Activated T-cell treated with anti-CD3 and anti-CD28 coated beads for 4 hours (primary cell): Measurements from ENCODE around the gene BLTP3B.
A peak's percentile ranks its signal among the peaks of the same experiment; 100 is the strongest.

Experiments
- DNase-seq: peaks from one replicate; pipeline ENCODE4 v3.0.0-alpha.2; 2020

The BLTP3B gene

GRCh38 chr12:100163416-100164152 is 20.9 kb upstream of the BLTP3B start:
- DNase-seq = peak; percentile 40

- DNase-seq = no peak
Measured at GRCh38 chr12:100159391-100160104, 16.9 kb upstream of the BLTP3B start.

DNA sequence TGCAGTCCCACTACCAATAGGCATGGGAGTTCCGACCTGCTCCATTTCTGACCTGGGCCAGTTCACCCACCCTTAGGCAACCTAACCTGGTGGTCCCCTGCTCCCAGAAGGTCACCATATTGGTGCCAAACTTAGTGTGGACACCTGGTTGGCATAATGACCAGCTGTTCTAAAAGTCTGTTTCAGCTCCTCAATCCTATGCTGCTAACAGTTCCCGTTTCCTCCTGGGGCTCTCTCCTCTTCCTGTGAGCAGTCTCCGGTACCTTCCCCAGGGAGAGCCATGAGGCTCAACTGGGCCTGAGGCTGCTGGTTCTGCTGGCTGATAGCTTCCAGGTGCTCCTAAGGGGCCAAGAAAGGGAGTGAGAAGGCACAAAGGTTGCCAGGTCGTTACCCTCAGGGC is 15.9 kb upstream of the BLTP3B start:
- DNase-seq = no peak

DNA sequence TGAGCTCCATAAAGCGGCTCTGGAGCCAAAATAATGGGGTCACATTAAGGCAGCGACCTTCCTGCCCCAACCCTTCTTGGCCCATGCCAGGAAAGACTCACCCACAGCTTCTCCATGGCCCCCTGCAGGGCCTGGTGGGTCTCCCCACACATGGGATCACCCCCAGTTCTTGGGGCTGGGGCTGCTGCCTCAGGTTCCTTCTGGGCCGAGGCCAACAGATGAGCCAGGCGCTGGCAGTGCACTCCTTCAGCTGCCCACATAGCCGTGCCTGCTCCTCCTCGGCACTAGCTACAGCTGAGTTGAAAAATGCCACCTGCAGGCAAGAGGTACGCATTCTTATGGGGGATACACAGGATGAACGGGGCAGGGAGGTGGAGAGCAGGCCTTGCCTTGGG is 14.8 kb upstream of the BLTP3B start:
- DNase-seq = no peak

- DNase-seq = no peak
Measured at GRCh38 chr12:100156731-100157426, 14.2 kb upstream of the BLTP3B start.

DNA sequence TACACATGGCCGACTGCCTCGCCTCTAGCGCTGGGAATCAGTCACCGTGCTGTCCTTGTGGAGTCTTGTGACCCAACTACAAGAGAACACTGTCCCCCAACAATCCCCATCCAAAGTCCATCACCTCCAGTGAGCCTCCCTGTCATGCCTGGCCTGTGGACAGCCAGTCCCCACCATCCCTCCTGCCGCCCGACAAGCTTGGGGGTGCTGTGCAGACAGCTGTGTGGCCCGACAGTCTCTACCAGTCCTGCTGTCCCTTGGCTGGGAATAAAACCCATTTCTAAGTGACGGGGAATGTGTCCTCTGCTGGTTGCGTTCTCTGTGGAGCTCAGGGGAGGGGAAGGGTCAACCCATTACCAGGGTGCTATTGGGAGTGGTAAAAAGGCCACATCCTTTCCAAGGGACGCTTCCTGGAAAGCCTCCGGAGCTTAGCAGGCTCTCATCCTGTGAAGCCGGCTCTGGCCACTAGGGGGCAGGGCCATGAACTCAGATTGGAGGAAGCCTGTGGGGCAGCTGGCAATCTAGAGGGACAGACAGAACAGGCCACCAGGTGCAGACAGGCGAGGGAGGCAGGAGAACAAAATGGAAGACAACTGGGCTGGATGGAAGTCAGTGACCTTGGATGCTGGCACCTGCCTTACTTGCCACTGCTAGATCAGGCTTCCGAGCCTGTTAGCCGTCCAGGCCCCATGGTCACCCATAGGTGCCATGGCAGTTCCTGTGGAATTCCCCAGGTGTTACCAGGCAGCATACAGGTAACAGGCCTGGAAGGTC is 12.0 kb upstream of the BLTP3B start:
- DNase-seq = peak; percentile 65

DNA sequence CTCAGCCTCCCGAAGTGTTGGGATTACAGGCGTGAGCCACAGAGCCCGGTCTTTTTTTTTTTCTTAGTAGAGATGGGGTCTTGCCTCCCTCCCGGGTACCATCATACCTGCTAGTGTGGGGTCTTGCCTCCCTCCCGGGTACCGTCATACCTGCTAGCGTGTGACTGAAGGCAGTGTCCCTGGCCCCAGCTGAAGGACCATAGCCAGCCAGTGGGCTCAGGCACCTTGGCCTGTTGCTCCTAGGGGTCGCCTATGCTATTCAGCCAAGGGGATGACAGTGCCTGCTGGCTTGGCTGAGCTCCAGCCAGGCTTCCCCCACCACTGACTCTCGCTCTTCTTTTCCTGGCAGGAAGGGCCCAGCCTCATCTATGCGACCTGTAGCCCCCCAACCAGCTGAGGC is 10.5 kb upstream of the BLTP3B start:
- DNase-seq = no peak

GRCh38 chr12:100151769-100152168 is 9.1 kb upstream of the BLTP3B start:
- no peak for DNase-seq

GRCh38 chr12:100146252-100146651 is 3.6 kb upstream of the BLTP3B start:
- no peak for DNase-seq

GRCh38 chr12:100145643-100146042 is 3.0 kb upstream of the BLTP3B start:
- no peak for DNase-seq

DNA sequence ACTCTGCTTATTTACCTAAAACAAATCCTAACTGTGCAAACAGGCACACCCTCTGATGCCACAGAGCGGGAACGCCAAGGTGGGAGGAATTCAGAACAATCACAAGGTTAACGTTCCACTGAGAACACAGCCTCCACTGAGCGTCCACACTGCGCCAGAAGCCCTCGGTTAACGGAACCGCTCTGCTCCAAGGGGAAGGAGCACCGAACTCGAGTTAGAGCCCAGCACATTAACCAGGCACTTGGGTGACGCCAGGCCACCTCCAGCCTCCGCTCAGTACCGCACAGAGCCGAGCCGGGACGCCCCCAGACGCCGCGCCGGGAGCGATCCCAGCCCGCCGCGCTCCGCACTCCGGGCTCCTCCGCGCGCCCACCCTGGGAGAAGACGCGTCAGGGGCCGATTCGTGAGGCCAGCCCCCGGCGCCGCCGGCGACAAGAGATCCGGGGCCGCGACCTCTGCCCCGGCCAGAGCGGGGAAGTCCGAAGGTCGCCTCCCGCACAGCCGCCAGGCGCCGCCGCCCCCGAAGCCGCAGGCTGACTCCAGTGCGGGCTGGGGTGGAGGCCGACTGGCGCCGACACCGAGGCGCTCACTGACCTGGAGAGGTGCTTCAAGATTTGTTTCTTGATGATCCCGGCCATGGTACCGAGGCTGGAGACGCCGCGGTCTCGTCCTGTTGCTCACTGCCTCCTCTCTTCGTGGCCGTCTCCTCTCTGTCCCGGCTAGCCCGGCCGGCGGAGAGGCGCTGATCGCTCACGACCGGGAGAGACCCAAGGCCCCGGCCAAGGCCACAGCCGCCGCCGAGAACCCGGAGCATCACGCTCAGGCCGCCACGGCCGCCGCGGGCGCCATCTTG is 450 bp downstream of the BLTP3B start:
- peak; percentile 23 for DNase-seq

DNA sequence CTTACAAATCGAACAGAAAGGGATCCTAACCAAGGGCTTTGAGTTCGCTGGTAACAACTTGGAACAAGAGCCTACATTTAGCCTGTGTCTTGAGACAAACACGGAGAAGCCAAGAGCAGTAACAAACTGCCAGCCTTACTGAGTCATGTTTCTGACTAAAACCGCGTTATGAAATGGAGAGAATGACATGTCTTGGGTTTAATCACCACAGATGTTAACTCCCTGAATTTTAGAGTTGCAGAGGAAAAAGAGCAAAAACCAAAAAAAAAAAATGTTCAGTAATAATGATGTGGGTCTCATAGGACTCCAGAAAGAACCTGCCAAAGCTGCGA is 1.0 kb downstream of the BLTP3B start:
- DNase-seq = peak; percentile 33

- DNase-seq = no peak
Measured at GRCh38 chr12:100138803-100139098, 3.9 kb downstream of the BLTP3B start.

DNA sequence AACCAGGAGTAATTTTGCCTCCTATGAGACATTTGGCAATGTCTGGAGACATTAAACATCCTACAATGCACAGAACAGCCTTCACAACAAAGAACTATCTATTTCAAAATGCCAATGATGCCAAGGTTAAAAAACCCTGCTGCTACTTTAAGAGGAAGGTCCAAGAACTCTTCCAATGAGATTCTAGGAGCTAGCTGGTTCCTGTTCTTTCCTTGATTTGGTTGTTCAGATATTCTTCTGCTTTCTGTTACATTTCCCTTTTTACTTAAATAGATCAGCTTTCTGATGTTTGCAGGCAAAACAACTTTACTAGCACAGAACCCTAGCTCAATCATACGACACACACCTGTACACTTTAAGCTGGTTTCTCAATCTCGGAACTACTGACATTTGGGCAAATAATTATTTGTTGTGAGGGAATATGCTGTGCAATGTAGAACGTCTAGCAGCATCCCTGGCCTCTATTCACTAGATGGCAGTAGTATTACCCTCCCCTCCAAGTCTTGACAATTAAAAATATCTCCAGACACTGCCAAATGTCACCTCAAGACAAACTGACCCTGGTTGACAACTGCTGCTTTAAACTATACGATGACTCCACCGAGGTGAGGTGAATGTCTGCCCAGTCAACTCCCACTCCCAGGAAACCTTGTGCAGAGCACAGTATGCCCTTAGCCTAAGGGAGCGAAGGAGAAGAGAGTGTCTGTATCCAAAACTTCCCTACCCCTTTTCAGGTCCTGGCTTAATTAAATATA is 4.4 kb downstream of the BLTP3B start:
- no peak for DNase-seq

DNA sequence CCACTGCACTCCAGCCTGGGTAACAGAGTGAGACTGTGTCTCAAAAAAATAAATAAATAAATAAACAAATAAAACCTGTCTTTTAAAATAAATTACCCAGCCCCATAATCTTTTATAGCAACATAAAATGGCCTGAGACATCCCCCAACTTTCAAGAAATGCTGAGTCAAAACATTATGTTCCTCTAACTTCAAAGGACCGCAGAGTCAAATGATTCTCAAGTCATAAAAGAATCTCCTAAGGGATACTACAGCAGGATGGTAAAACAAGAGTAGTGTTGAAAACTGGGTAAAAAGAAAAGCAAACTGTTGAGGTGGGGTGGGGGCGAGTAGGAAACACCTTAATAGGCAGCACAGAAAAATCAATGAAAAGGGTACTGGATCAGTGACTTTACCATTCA is 9.5 kb downstream of the BLTP3B start:
- DNase-seq = no peak

DNA sequence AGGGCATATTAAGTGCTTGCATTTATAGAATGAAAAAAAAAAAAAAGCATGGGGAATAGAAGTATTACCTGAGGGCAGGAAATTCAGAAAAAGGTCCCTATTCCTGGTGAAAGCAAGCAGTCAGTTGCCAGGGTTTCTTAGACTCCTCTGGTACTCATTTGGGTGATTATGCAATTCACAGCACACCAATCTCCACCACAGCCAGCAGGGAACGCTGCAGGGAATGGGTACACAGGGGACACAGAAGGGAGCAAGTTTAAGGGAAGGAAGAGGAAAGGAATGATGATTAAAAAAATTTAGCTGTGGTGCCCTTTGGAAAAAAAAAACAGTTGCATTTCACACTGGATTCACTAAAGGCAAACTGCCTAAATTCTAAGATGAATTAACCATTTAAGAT is 14.2 kb downstream of the BLTP3B start:
- DNase-seq = no peak

DNA sequence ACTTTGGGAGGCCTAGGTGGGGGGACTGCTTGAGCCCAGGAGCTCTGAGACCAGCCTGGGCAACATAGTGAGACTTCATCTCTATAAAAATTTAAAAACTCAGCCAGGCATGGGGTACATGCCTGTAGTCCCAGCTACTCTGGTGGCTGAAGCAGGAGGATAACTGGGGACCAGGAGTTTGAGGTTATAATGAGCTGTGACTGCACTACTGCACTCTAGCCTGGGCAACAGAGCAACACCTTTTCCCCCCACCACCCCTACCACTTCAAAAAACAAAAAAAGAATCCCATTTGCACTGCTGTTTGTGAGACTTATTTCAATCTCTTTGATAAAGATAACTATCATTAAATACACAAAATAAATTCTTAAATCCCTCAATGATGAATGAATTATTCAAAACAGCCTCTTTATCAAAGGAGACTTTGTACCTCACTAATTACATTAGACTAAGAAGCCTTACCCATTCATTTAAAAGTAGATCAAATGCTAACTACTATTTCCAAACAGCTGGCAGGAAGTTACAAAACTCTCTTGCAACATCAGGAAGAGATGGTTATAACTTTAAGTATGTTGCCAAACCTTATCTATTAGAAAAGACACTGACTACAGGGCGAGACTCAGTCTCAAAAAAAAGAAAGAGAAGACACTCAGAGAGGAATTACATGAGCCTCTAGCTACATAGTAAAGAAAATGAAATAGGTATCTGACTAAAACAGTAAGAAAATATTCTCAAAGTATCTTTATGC is 14.7 kb downstream of the BLTP3B start:
- DNase-seq = no peak

DNA sequence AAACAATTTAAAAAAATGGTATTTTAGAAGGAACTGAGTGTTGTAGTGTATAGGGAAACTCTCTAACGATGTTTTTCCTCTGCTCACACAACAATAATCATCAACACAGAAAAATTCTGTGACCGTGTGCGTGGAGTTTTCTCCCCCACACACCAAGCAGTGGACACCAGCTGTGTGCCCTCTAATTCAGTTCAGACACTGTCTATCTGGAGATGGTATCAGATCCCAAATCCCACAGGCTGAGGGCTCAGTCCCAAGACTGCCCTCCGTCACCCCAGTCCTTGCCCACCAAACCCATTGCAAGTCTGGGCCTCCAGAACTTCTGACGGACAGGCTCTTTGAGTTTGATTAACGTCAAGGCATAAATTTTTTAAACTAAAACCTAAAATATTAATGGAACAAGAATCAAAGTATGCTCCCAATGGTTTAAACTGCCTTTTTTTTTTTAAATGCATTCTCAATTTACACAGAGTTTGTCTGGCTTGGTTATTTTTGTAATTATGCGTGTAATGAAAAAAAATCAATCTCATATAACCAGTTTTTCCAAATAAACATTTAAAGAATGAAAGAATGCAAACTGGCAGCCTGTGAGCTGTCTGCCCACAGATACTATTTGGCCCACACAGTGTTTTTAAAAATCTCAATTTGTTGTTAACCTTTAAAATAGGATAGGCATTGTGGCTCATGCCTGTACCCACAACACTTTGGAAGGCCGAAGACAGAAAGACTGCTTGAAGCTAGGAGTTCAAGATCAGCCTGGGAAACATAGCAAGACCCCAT is 19.2 kb downstream of the BLTP3B start:
- no peak for DNase-seq

DNA sequence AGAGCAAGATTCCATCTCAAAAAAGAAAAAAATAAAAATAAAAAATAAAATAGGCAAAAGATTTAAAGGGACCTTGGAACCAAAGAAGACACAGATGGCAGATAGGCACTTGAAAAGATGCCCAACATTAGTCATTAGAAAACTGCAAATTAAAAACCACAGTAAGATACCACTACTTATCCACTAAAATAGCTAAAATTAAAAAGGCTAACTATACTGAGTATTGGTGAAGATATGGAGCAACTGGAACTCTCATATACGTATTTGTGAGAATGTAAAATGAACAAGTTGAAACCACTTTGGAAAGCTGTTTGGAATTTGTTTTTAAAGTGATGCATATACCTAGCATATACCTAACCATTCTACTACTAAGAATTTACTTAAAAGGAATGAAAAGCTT is 22.3 kb downstream of the BLTP3B start:
- DNase-seq = no peak

GRCh38 chr12:100115291-100115690 is 27.4 kb downstream of the BLTP3B start:
- no peak for DNase-seq
